GM19468 (cell line): ENCODE results near the gene RPS18.

Experiments used
- ATAC-seq: cut with Tn5 transposase; IDR thresholded peaks from one replicate; pipeline ENCODE4 v1.9.1; 2021; ENCODE audit warnings: mild to moderate bottlenecking, moderate library complexity, moderate number of reproducible peaks; ENCODE audit not compliant: unreplicated experiment; ENCODE audit errors: extremely low read depth

RPS18 gene

GRCh38 chr6:33288921-33289783 is 17.3 kb downstream of the RPS18 start, which contains the start of the genes PFDN6 and WDR46:
TSS of gene PFDN6 (plus strand) at chr6:33289601. CDS start at chr6:33289857, 256 bp downstream.
TSS of gene WDR46 (minus strand) at chr6:33289239. CDS start at chr6:33289170, 69 bp downstream.
- peak; percentile 62 for ATAC-seq

- ATAC-seq, result peak; percentile 15
These were observed 18.0 kb downstream of the RPS18 start for GRCh38 chr6:33289784-33290315.

DNA sequence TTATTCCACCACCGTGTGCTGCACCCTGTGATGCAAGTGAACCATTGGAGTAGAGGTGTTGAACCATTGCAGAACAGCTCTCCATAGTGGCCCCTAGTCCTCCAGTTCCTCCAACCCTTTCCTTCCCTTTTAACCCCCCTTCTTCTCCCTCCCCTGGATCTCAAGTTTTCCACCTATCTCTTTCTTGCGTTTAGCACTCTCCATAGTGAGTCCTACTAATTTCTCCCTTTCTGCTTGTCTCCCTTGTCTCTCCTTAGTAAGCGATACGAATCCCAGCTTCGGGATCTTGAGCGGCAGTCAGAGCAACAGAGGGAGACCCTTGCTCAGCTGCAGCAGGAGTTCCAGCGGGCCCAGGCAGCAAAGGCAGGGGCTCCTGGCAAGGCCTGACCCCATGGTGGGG is 18.6 kb downstream of the RPS18 start:
- no peak for ATAC-seq

DNA sequence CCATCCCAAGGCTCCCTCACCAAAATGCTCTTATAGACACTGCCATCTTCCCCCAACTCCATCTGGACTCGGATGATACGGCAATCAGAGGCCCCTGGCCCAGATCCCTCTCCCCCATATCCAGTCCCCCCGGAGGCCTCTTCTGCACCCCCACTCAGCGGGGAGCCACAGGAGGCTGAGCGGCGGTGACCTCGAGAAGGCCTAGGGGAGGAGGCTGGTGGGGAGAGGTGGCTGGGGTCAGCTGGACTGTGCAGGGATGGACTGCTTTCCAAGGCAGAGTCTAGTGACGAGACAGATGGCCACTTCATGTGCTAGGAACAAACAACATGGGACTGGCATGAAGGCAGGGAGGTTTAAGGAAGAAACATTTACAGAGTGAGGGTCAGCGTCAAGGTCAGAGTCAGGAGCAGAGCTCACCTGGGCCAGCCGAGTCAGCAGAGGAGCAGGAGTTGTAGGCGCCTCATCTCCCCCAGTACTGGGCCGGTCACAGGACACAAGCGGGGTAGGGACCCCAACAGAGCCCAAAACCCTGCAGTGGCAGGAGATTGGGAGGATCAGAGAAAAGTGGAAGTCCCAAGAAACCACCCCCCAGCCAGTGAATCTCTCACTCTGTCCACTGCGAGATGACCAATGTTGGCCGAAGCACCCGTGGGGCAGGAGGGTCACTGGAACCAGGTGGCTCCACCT is 21.3 kb downstream of the RPS18 start:
- no peak for ATAC-seq

- ATAC-seq, result no peak
These were observed 22.4 kb downstream of the RPS18 start for GRCh38 chr6:33294086-33294823.

- no peak for ATAC-seq
These were observed 23.9 kb downstream of the RPS18 start for GRCh38 chr6:33295621-33296369.

DNA sequence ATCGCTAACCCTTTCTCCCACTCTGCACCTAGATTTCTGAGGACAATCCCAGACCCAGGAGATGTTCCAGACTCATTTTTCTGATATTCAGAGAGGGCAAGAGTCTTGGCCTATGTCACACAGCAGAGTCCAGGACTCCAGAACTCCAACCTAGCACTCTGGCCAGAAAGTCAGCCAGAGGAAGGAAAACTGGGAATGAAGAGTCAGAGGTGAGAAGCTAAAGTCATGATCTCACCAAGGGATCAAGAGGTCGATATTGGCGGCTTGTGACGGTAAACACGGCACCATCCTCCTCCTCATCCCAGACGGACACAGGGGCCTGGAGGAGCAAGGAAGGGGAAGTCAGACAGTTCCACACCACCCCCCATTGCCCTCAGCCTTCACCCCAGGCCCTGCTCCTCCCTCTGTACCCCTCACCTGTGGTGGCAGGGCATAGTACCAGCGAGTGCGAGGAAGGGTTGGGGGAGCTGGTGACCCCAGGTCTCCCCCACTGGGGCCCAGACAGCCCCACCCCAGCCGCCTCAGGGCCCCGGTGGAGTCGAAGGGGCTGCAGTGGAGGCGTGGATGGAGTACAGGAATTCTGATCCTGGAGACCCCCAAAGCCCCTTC is 25.0 kb downstream of the RPS18 start:
- no peak for ATAC-seq

- no peak for ATAC-seq
These were observed 25.6 kb downstream of the RPS18 start for GRCh38 chr6:33297406-33297955.

GRCh38 chr6:33297956-33298772 is 26.3 kb downstream of the RPS18 start:
- no peak for ATAC-seq

DNA sequence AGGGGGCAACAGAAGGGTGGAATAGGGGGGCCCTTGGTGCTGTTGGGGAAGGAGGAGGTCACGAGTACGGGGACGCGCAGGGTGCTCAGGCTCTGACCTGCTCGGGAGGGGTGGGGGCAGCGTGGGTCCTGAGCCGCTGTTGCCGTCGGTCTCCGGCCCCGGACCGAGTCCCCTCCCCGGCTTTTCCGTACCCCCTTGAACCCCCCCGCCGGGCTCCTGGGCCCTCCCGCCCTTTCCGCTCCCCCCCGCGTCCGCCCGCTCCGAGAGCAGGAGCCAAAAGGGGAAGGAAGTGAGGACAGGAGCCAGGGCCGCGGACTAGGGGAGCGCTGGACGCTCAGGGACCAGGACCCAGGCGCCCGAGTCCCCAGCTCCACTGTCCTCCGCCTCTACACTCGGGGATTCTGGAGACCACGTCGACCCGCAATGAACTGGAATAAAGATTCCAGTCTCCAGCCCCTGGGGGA is 26.9 kb downstream of the RPS18 start, which contains the start of gene RGL2:
RGL2 (minus strand) TSS at position 170 of the 464 bp plus-strand sequence. CDS start 332 bp downstream, outside the sequence.
- ATAC-seq, result no peak

- ATAC-seq, result no peak
These were observed 27.5 kb downstream of the RPS18 start for GRCh38 chr6:33299237-33299944.

DNA sequence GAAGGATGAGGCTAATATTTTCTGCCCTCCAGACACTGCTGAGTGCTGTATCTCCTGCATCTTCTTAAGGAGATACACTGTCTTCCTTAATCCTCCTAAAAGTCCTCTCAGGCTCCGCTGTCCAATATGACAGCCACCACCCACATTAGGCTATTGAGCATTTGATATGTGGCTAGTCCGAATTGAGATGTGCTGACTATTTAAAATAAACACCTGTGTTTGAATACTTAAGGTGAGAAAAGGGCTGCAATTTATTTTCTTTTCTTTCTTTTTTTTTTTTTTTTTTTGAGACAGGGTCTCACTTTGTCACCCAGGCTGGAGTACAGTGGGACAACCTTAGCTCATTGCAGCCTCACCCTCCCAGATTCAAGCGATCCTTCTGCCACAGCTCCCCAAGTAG is 30.0 kb downstream of the RPS18 start:
- ATAC-seq, result no peak

- ATAC-seq, result no peak
These were observed 32.3 kb downstream of the RPS18 start for GRCh38 chr6:33304216-33304615.

DNA sequence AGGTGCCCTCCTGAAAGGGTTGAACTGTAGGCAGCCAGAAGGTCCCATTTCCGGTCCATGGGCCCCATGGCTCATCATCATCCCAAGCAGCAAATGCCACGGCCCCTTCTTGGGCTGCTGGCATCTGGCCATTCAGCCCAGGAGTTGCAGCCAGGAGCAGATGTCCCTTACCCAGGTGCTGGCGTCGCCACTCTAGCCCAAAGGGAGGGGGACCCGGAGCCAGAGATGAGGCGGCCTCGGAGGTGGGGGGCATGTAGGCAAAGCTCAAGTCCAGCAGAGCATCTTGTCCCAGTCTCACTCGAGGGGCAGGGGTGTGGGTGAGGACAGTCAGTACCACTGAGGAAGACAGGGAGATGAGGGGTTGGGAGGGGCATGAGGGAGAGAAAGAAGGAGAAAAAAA is 33.2 kb downstream of the RPS18 start:
- no peak for ATAC-seq

- ATAC-seq, result no peak
These were observed 34.5 kb downstream of the RPS18 start for GRCh38 chr6:33306356-33306755.

DNA sequence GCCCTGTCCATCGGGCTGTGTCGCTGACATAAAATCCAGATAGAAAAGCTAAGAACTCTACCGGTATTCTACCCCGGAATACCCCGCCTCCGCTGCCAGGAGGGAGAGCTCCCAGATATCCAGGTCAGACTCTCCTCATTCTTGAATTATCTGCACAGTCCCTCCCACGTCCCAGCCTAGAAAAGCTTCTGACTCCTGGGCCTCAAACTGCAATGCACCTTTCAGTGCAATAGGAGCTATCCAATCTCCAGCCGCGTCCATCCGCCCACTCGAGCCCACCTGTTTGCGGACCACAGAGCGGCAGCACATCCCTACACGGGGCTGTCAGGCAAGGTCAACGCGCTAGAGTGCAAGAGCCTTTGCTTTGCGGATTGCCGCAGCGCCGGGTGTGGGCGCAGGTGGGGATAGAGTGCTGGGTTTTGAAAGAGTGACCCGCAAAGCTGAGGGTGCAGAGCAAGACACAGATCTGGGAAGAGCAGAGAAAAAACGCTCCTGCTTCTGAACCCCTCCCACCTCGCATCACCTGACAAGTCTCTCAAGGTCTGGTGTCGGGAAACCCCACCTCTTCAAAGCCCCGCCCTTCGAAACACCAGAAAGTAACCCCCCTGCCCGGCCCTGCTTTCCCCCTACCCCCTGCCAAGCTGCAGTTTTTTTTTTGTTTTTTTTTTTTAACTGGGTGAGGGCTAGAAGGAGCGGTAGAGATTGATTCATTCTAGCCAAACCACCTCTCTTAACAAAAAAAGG is 40.7 kb downstream of the RPS18 start:
- ATAC-seq, result no peak
